Breast epithelium (tissue), 3 donors: ENCODE measurements around the gene CPSF4.

Experiments
- CTCF ChIP-seq, 3 donors: fragments of 450-650 bp; IDR thresholded peaks; one replicate each; pipeline ENCODE4 v1.5.1; 2016 to 2017; ENCODE audit warnings: antibody characterized with exemption in 3 of 3, mild to moderate bottlenecking in 3 of 3, moderate library complexity in 3 of 3
- POLR2A ChIP-seq: fragments of 450-650 bp; IDR thresholded peaks from one replicate; pipeline ENCODE4 v1.6.1; 2016; ENCODE audit warnings: antibody characterized with exemption, mild to moderate bottlenecking, moderate library complexity
- POLR2AphosphoS5 ChIP-seq, 3 donors: sonication (generic); formaldehyde crosslinking; IDR thresholded peaks; one replicate each; pipeline ENCODE4 v1.6.1; 2017; ENCODE audit warnings: antibody characterized with exemption in 3 of 3

GRCh38 chr7:99499721-99500636 is 61.2 kb downstream of the CPSF4 start, which contains the start of gene ZNF394:
- peak; percentile 70 for TF ChIP-seq POLR2A
- no peak for TF ChIP-seq CTCF (IDR thresholded peaks at IDR 0.05)
- peak; percentile 88 to 97 (median 97) for TF ChIP-seq POLR2AphosphoS5 (IDR thresholded peaks at IDR 0.05)
